Endothelial cell of umbilical vein (primary cell): Measurements from ENCODE around the gene YARS2. TPM values are rescaled to one million over a fixed set of nuclear protein-coding genes. Genes with fewer than 3 reads are reported as not detected.

Experiments
- BruUV-seq: library from RNA; stranded (reverse); fragments of 400-500 nt; replicated peaks from 2 replicates; lab custom pipeline; 2021; lab: Mats Ljungman, UMichigan
- CTCF ChIA-PET: fragments of 300-600, 350-600 bp; sonication (Branson Sonifier 250); formaldehyde crosslinking; loops from one replicate; lab custom pipeline; 2021; ENCODE audit warnings: antibody characterized with exemption, inconsistent platforms; lab: Charles Lee
- POLR2A ChIA-PET: fragments of 300-600, 350-600 bp; sonication (Branson Sonifier 250); formaldehyde crosslinking; loops from one replicate; lab custom pipeline; 2021; ENCODE audit warnings: antibody characterized with exemption, inconsistent platforms; lab: Charles Lee
- DNase-seq: peaks from one replicate; pipeline ENCODE4 v3.0.0-alpha.2; 2011; ENCODE audit warnings: low read depth, low spot score
- FAIRE-seq: peaks from 2 replicates; lab custom pipeline; 2011; peaks lifted over from hg19 to GRCh38; lab: Jason Lieb, UNC
- H2AFZ ChIP-seq: 2 replicates; pipeline ENCODE4 v1.6.0; 2012; ENCODE audit warnings: low read depth, low read length, control low read depth, inconsistent platforms
- H3K27ac ChIP-seq: 2 replicates; pipeline ENCODE4 v1.5.1; 2011; ENCODE audit warnings: low read depth, mild to moderate bottlenecking, control low read depth, low read length, moderate library complexity; ENCODE audit not compliant: insufficient read depth
- H3K27me3 ChIP-seq, 2 experiments: 2 replicates each; pipeline versions ENCODE4 v1.6.0 to v1.6.1; 2011; ENCODE audit warnings: low read length in 2 of 2, mixed read lengths in 1 of 2; ENCODE audit not compliant: control insufficient read depth in 2 of 2, insufficient read depth in 2 of 2
- H3K36me3 ChIP-seq, 2 experiments: 2 replicates in 1 of 2; 3 replicates in 1 of 2; pipeline ENCODE4 v1.5.1; 2011; ENCODE audit warnings: low read length in 2 of 2, mild to moderate bottlenecking in 1 of 2, moderate library complexity in 1 of 2; ENCODE audit not compliant: control insufficient read depth in 2 of 2, insufficient read depth in 2 of 2; ENCODE audit errors: extremely low read depth in 1 of 2
- H3K4me1 ChIP-seq: 3 replicates; pipeline ENCODE4 v1.5.1; 2011; ENCODE audit warnings: mild to moderate bottlenecking, low read length; ENCODE audit not compliant: control insufficient read depth, insufficient read depth; ENCODE audit errors: extremely low read depth
- H3K4me2 ChIP-seq: 2 replicates; pipeline ENCODE4 v1.6.1; 2011; ENCODE audit warnings: low read length, control low read depth, mixed read lengths; ENCODE audit not compliant: insufficient read depth
- H3K4me3 ChIP-seq, 3 experiments: fragments of 200-600 bp in 1 of 3; sonication (generic), shearing (Covaris generic) in 1 of 3; replicated peaks in 1 of 3; 2 replicates each; pipeline ENCODE4 v1.5.1; 2011 to 2016; ENCODE audit warnings: control low read depth in 3 of 3, low read length in 3 of 3, mild to moderate bottlenecking in 2 of 3, inconsistent platforms in 1 of 3, low read depth in 1 of 3, moderate library complexity in 1 of 3; ENCODE audit not compliant: insufficient read depth in 1 of 3
- H3K79me2 ChIP-seq: 2 replicates; pipeline ENCODE4 v1.6.0; 2012; ENCODE audit warnings: low read length, inconsistent platforms; ENCODE audit not compliant: control insufficient read depth, insufficient read depth
- H3K9ac ChIP-seq: replicated peaks from 2 replicates; pipeline ENCODE3; 2011; ENCODE audit warnings: low read length, control low read depth; ENCODE audit not compliant: insufficient read depth; ENCODE audit errors: extremely low read depth
- H3K9me1 ChIP-seq: replicated peaks from 3 replicates; pipeline ENCODE4 v1.6.0; 2011; ENCODE audit warnings: mild to moderate bottlenecking, low read length; ENCODE audit not compliant: control insufficient read depth, insufficient read depth; ENCODE audit errors: extremely low read depth
- H3K9me3 ChIP-seq: replicated peaks from 2 replicates; pipeline ENCODE4 v1.5.1; 2012; ENCODE audit warnings: low read length, inconsistent platforms; ENCODE audit not compliant: control insufficient read depth, insufficient read depth
- H4K20me1 ChIP-seq: replicated peaks from 2 replicates; pipeline ENCODE3; 2011; ENCODE audit warnings: mild to moderate bottlenecking, low read length; ENCODE audit not compliant: control insufficient read depth, insufficient read depth; ENCODE audit errors: extremely low read depth
- CTCF ChIP-seq, 2 donors: IDR thresholded peaks; 1 replicate in 1 of 2; 2 replicates in 1 of 2; pipeline ENCODE4 v1.5.1; 2011; ENCODE audit warnings: low read length in 2 of 2, mild to moderate bottlenecking in 2 of 2, moderate library complexity in 2 of 2, control low read depth in 1 of 2, inconsistent platforms in 1 of 2, low read depth in 1 of 2; ENCODE audit not compliant: insufficient read depth in 1 of 2; ENCODE audit errors: extremely low read depth in 1 of 2
- EZH2 ChIP-seq: IDR thresholded peaks from 2 replicates; pipeline ENCODE4 v1.6.1; 2012; ENCODE audit warnings: borderline replicate concordance, low read depth, mild to moderate bottlenecking, moderate library complexity, low read length, inconsistent platforms; ENCODE audit not compliant: severe bottlenecking
- FOS ChIP-seq: IDR thresholded peaks from 2 replicates; pipeline ENCODE4 v1.6.1; 2011; ENCODE audit warnings: mild to moderate bottlenecking, low read length, moderate library complexity, borderline replicate concordance; ENCODE audit not compliant: insufficient read depth
- GATA2 ChIP-seq: IDR thresholded peaks from 2 replicates; pipeline ENCODE4 v1.7.0; 2011; ENCODE audit warnings: low read depth, mild to moderate bottlenecking, moderate library complexity, mixed read lengths, low read length; ENCODE audit not compliant: insufficient read length, insufficient read depth
- JUN ChIP-seq: IDR thresholded peaks from 2 replicates; pipeline ENCODE4 v1.6.1; 2011; ENCODE audit warnings: borderline replicate concordance, low read depth; ENCODE audit not compliant: insufficient read length, insufficient read depth
- MAX ChIP-seq: IDR thresholded peaks from 2 replicates; pipeline ENCODE4 v1.6.1; 2011; ENCODE audit not compliant: insufficient read depth, insufficient read length
- MYC ChIP-seq: IDR thresholded peaks from one replicate; pipeline ENCODE4 v1.6.1; 2011; ENCODE audit warnings: mild to moderate bottlenecking, low read depth, low read length
- POLR2A ChIP-seq: IDR thresholded peaks from 2 replicates; pipeline ENCODE4 v1.6.1; 2012; ENCODE audit warnings: low read depth, mild to moderate bottlenecking, control low read depth, low read length
- POLR2AphosphoS5 ChIP-seq: IDR thresholded peaks from 2 replicates; pipeline ENCODE4 v1.6.1; 2012; ENCODE audit warnings: low read depth, mild to moderate bottlenecking, control low read depth, low read length, moderate library complexity; ENCODE audit not compliant: insufficient read depth
- dilution Hi-C: fragments of 300-500 bp; cut with MboI; formaldehyde crosslinking; loops from one replicate; pipeline ENCODE4 v1.15.0; 2019; ENCODE audit warnings: low sequenced_read_pairs; ENCODE audit not compliant: extremely low pct_ligation_motif_present
- intact Hi-C: fragments of 100-400 bp; cut with micrococcal nuclease; formaldehyde crosslinking; loops from one replicate; pipeline ENCODE4 v1.10.0; 2022
- polyA plus RNA-seq, 4 experiments: library from polyadenylated mRNA; depleted of rRNA in 3 of 4; stranded (reverse) in 3 of 4; unstranded in 1 of 4; fragments of >200 nt; gene quantifications; 2 replicates each; pipeline versions ENCODE4 v1.2.1 to v1.2.3, GENCODE V29; 2011 to 2012; ENCODE audit warnings: missing spikeins in 1 of 4
- total RNA-seq: library from RNA; stranded (reverse); gene quantifications from 2 replicates; pipeline ENCODE4 v1.2.3, GENCODE V29; 2021

Gene YARS2
- total and polyA plus RNA-seq, 2 donors (not counting 3 experiments of a cell fraction or from before 2014, with no cell fraction given) = 24.6 to 26.8 TPM

- H3K79me2 ChIP-seq = no peaks in the 10 kb centered on the region
- TF ChIP-seq CTCF (IDR thresholded peaks at IDR 0.05; ENCODE audit: extremely low read depth in 1 of 2, insufficient read depth in 1 of 2, low read depth in 1 of 2, low read length in 2 of 2) (no peak), POLR2A (no peak), EZH2 (no peak), FOS (no peak), GATA2 (no peak), JUN (no peak), MYC (no peak), MAX (no peak), POLR2AphosphoS5 (no peak)
These were observed 14.4 kb upstream of the YARS2 start for GRCh38 chr12:32770141-32770540.

More at GRCh38 chr12:32770141-32770540, 14.4 kb upstream of the YARS2 start:
- H3K27ac ChIP-seq = no peak overlapping the region
- BruUV-seq = no TSS peak
- H3K4me3 ChIP-seq = no peak overlapping the region
- no peak overlapping the region for H3K4me2 ChIP-seq
- DNase-seq = no peak
- H3K9me3 ChIP-seq = no peaks in the 10 kb centered on the region
- H4K20me1 ChIP-seq = no peaks in the 10 kb centered on the region
- H3K27me3 ChIP-seq = peaks cover 2 to 9% of the 10 kb centered on the region in 2 experiments
- intact Hi-C loops = no loop called here
- no peak for FAIRE-seq
- H3K9ac ChIP-seq = no peak overlapping the region
- H3K36me3 ChIP-seq = no peaks in the 10 kb centered on the region
- POLR2A ChIA-PET = no interaction called here
- H2AFZ ChIP-seq = no peak overlapping the region
- no peaks in the 10 kb centered on the region for H3K4me1 ChIP-seq
- dilution Hi-C loops = no loop called here
- no peaks in the 10 kb centered on the region for H3K9me1 ChIP-seq
- CTCF ChIA-PET = interaction anchor here (0.6 to 1.5 kb wide), 3 partner anchors 14 to 61 kb away, joined by 3 to 4 read pairs (median 3); partner anchors contain the start of gene YARS2
